ENCODE results near the gene PKP1.

The PKP1 gene

GRCh38 chr1:201344206-201345080 lies 61.1 kb downstream of the PKP1 start:
- DNase-seq (ENCODE audit: low spot score) = no peak

GRCh38 chr1:201345081-201345355 lies 61.7 kb downstream of the PKP1 start:
- in situ Hi-C loops (cut with MboI; ENCODE audit: low sequenced_read_pairs, unreplicated experiment) = no loop called here
- DNase-seq (ENCODE audit: low spot score) = no peak
- no peak for TF ChIP-seq CTCF (IDR thresholded peaks at IDR 0.05; ENCODE audit: borderline replicate concordance, control extremely low read depth, extremely low read depth, insufficient read depth, missing control alignments)

More at GRCh38 chr1:201344206-201345080, 61.1 kb downstream of the PKP1 start:
- in situ Hi-C loops (cut with MboI; ENCODE audit: low sequenced_read_pairs, unreplicated experiment) = no loop called here
- no peak for TF ChIP-seq CTCF (IDR thresholded peaks at IDR 0.05; ENCODE audit: borderline replicate concordance, control extremely low read depth, extremely low read depth, insufficient read depth, missing control alignments)

- TF ChIP-seq CTCF (IDR thresholded peaks at IDR 0.05; ENCODE audit: borderline replicate concordance, control extremely low read depth, extremely low read depth, insufficient read depth, missing control alignments) = no peak
- in situ Hi-C loops (cut with MboI; ENCODE audit: low sequenced_read_pairs, unreplicated experiment) = no loop called here
- DNase-seq (ENCODE audit: low spot score) = no peak
Observed at GRCh38 chr1:201346337-201346939, 63.1 kb downstream of the PKP1 start.

GRCh38 chr1:201346987-201347386 lies 63.7 kb downstream of the PKP1 start:
- in situ Hi-C loops (cut with MboI; ENCODE audit: low sequenced_read_pairs, unreplicated experiment) = no loop called here
- DNase-seq (ENCODE audit: low spot score) = no peak
- no peak for TF ChIP-seq CTCF (IDR thresholded peaks at IDR 0.05; ENCODE audit: borderline replicate concordance, control extremely low read depth, extremely low read depth, insufficient read depth, missing control alignments)

- in situ Hi-C loops (cut with MboI; ENCODE audit: low sequenced_read_pairs, unreplicated experiment) = no loop called here
- DNase-seq (ENCODE audit: low spot score) = no peak
- TF ChIP-seq CTCF (IDR thresholded peaks at IDR 0.05; ENCODE audit: borderline replicate concordance, control extremely low read depth, extremely low read depth, insufficient read depth, missing control alignments) = no peak
Observed at GRCh38 chr1:201347498-201348210, 64.3 kb downstream of the PKP1 start.

GRCh38 chr1:201348211-201348566 lies 64.9 kb downstream of the PKP1 start:
- DNase-seq (ENCODE audit: low spot score) = peak; percentile 77
- TF ChIP-seq CTCF (IDR thresholded peaks at IDR 0.05; ENCODE audit: borderline replicate concordance, control extremely low read depth, extremely low read depth, insufficient read depth, missing control alignments) = peak; percentile 45
- in situ Hi-C loops (cut with MboI; ENCODE audit: low sequenced_read_pairs, unreplicated experiment) = no loop called here

Data from GM13976 (cell line).